ENCODE data around the gene HAX1.
A peak's percentile ranks its signal among the peaks of the same experiment; 100 is the strongest.
"Not testable (repeated sequence)": the region's sequence is repeated elsewhere in the genome, so short reads cannot be mapped to it uniquely, and the experiment has no call there.

The HAX1 gene

GRCh38 chr1:154287591-154287990 is 15.2 kb downstream of the HAX1 start:
- not testable (repeated sequence) for DNase-seq (ENCODE audit: low spot score)

- DNase-seq (ENCODE audit: low spot score): no peak
These were observed 16.2 kb downstream of the HAX1 start for GRCh38 chr1:154288661-154289060.

GRCh38 chr1:154290921-154291320 is 18.5 kb downstream of the HAX1 start:
- no peak for DNase-seq (ENCODE audit: low spot score)

- no peak for DNase-seq (ENCODE audit: low spot score)
These were observed 23.2 kb downstream of the HAX1 start for GRCh38 chr1:154295408-154296235.

GRCh38 chr1:154301582-154301981 is 29.2 kb downstream of the HAX1 start:
- no peak for DNase-seq (ENCODE audit: low spot score)

- DNase-seq (ENCODE audit: low spot score): no peak
These were observed 32.4 kb downstream of the HAX1 start for GRCh38 chr1:154304664-154305337.

- no peak for DNase-seq (ENCODE audit: low spot score)
These were observed 33.7 kb downstream of the HAX1 start for GRCh38 chr1:154306151-154306550.

- DNase-seq (ENCODE audit: low spot score): not testable (repeated sequence)
These were observed 35.3 kb downstream of the HAX1 start for GRCh38 chr1:154307670-154308270.

GRCh38 chr1:154309136-154309535 is 36.7 kb downstream of the HAX1 start:
- DNase-seq (ENCODE audit: low spot score): not testable (repeated sequence)

GRCh38 chr1:154312229-154313065 is 40.0 kb downstream of the HAX1 start:
- not testable (repeated sequence) for DNase-seq (ENCODE audit: low spot score)

- DNase-seq (ENCODE audit: low spot score): no peak
These were observed 40.6 kb downstream of the HAX1 start for GRCh38 chr1:154313066-154313356.

- not testable (repeated sequence) for DNase-seq (ENCODE audit: low spot score)
These were observed 41.8 kb downstream of the HAX1 start for GRCh38 chr1:154314226-154314625.

GRCh38 chr1:154316704-154317103 is 44.3 kb downstream of the HAX1 start:
- no peak for DNase-seq (ENCODE audit: low spot score)

GRCh38 chr1:154318386-154318785 is 46.0 kb downstream of the HAX1 start:
- DNase-seq (ENCODE audit: low spot score): no peak

GRCh38 chr1:154320882-154321608 is 48.6 kb downstream of the HAX1 start, which contains the start of gene AQP10:
AQP10 (plus strand) TSS chr1:154321093; CDS start chr1:154321156, 63 bp downstream.
- no peak for DNase-seq (ENCODE audit: low spot score)

- DNase-seq (ENCODE audit: low spot score): not testable (repeated sequence)
These were observed 49.1 kb downstream of the HAX1 start for GRCh38 chr1:154321609-154321934.

- no peak for DNase-seq (ENCODE audit: low spot score)
These were observed 51.1 kb downstream of the HAX1 start for GRCh38 chr1:154323493-154323892.

GRCh38 chr1:154324241-154324640 is 51.8 kb downstream of the HAX1 start:
- no peak for DNase-seq (ENCODE audit: low spot score)

GRCh38 chr1:154324669-154325582 is 52.5 kb downstream of the HAX1 start, which contains the start of gene ATP8B2:
ATP8B2 (plus strand) TSS chr1:154325525; CDS start chr1:154328142, 2,617 bp downstream.
- DNase-seq (ENCODE audit: low spot score): peak; percentile 94
